HL-60 (cell line): Measurements from ENCODE around the gene SLAMF7.
A peak's percentile ranks its signal among the peaks of the same experiment; 100 is the strongest.

ENCODE experiments used
- DNase-seq, 2 experiments: peaks; one replicate each; pipeline ENCODE4 v3.0.0-alpha.2; 2010 to 2020; ENCODE audit warnings: low read depth in 1 of 2, low spot score in 1 of 2
- H3K27ac ChIP-seq: fragments of 250-450 bp; sonication (Bioruptor Pico); replicated peaks from 2 replicates; pipeline ENCODE4 v1.5.1; 2020; ENCODE audit warnings: mild to moderate bottlenecking, moderate library complexity
- H3K27me3 ChIP-seq: fragments of 250-450 bp; sonication (Bioruptor Pico); 2 replicates; pipeline ENCODE4 v1.5.1; 2021; ENCODE audit warnings: mild to moderate bottlenecking, moderate library complexity; ENCODE audit not compliant: insufficient read depth, poor library complexity, severe bottlenecking
- H3K4me3 ChIP-seq: replicated peaks from 2 replicates; pipeline ENCODE4 v1.5.1; 2011; ENCODE audit warnings: mild to moderate bottlenecking, control low read depth, low read length; ENCODE audit not compliant: insufficient read depth
- GABPA ChIP-seq: IDR thresholded peaks from 2 replicates; pipeline ENCODE4 v1.6.1; 2012; ENCODE audit warnings: low read depth
- POLR2AphosphoS5 ChIP-seq: IDR thresholded peaks from 2 replicates; pipeline ENCODE4 v1.6.1; 2012; ENCODE audit warnings: low read depth
- SPI1 ChIP-seq: IDR thresholded peaks from 2 replicates; pipeline ENCODE4 v1.6.1; 2012; ENCODE audit warnings: low read depth, mild to moderate bottlenecking, borderline replicate concordance
- TF ChIP-seq, protein P1 (sequence below): IDR thresholded peaks from one replicate; pipeline ENCODE4 v1.5.1; 2011; ENCODE audit warnings: low read length, control low read depth, inconsistent platforms; ENCODE audit not compliant: insufficient read depth
- TF ChIP-seq, protein P2 (sequence below): IDR thresholded peaks from 2 replicates; pipeline ENCODE4 v1.6.1; 2012; ENCODE audit warnings: low read depth; ENCODE audit not compliant: insufficient replicate concordance

The SLAMF7 gene

DNA sequence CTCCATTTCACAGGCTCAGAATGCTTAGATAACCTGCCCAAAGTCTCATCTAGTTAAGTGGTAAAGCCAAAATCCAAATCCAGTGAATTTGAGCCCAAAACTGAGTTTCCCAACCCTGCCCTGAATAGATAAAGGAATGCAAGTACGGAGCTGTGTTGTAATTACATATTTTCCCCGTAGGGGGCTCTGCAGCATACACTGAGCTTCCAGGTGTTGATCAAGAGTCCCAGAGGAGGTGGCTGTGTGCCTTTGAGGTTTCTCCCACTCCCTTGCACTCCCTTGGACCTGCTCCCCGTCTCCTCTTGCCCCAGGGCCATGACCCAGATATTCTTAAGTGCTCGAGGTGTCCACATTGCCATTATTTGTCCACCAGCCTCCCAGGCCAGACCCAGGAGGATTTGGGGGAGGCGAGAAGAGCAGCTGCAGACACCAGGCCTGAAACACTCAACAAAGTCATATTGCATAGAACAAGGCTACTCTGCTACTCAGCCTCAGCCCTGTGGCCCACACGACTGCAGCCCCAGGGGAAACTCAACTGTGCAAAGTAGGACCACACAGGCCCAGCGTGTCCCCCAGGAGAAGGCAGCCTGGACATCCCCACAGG is 38.5 kb downstream of the SLAMF7 start:
- no peak overlapping the region for H3K4me3 ChIP-seq
- no peaks in the 10 kb centered on the region for H3K27me3 ChIP-seq
- DNase-seq = peak in 1 of 2 experiments; percentile 30
- TF ChIP-seq, protein P1, sequence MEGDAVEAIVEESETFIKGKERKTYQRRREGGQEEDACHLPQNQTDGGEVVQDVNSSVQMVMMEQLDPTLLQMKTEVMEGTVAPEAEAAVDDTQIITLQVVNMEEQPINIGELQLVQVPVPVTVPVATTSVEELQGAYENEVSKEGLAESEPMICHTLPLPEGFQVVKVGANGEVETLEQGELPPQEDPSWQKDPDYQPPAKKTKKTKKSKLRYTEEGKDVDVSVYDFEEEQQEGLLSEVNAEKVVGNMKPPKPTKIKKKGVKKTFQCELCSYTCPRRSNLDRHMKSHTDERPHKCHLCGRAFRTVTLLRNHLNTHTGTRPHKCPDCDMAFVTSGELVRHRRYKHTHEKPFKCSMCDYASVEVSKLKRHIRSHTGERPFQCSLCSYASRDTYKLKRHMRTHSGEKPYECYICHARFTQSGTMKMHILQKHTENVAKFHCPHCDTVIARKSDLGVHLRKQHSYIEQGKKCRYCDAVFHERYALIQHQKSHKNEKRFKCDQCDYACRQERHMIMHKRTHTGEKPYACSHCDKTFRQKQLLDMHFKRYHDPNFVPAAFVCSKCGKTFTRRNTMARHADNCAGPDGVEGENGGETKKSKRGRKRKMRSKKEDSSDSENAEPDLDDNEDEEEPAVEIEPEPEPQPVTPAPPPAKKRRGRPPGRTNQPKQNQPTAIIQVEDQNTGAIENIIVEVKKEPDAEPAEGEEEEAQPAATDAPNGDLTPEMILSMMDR = peak; percentile 32
- TF ChIP-seq SPI1 (no peak), GABPA (no peak), POLR2AphosphoS5 (no peak)
- TF ChIP-seq, protein P2, sequence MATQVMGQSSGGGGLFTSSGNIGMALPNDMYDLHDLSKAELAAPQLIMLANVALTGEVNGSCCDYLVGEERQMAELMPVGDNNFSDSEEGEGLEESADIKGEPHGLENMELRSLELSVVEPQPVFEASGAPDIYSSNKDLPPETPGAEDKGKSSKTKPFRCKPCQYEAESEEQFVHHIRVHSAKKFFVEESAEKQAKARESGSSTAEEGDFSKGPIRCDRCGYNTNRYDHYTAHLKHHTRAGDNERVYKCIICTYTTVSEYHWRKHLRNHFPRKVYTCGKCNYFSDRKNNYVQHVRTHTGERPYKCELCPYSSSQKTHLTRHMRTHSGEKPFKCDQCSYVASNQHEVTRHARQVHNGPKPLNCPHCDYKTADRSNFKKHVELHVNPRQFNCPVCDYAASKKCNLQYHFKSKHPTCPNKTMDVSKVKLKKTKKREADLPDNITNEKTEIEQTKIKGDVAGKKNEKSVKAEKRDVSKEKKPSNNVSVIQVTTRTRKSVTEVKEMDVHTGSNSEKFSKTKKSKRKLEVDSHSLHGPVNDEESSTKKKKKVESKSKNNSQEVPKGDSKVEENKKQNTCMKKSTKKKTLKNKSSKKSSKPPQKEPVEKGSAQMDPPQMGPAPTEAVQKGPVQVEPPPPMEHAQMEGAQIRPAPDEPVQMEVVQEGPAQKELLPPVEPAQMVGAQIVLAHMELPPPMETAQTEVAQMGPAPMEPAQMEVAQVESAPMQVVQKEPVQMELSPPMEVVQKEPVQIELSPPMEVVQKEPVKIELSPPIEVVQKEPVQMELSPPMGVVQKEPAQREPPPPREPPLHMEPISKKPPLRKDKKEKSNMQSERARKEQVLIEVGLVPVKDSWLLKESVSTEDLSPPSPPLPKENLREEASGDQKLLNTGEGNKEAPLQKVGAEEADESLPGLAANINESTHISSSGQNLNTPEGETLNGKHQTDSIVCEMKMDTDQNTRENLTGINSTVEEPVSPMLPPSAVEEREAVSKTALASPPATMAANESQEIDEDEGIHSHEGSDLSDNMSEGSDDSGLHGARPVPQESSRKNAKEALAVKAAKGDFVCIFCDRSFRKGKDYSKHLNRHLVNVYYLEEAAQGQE = no peak
- H3K27ac ChIP-seq = no peak overlapping the region

DNA sequence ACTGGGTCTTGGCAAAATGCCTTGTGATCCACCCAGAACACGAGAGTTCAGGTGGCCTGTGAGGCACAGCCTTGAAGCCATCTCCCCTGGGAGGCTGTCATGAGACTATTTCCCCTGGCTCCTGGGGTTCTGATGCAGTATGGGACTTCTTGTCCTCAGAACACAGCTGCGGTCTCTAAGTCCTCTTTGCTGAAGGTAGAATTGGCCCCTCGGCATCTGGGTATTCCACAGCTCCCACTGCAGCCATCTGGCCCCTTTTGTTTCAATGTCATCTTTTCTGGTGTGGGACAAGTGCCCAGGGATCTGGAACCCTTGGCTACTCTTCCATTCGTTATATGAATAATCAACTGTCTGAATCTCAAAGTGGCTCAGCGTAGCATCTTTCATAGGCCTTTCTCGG is 39.9 kb downstream of the SLAMF7 start:
- Histone ChIP-seq H3K27ac (no peak overlapping the region), H3K4me3 (no peak overlapping the region), H3K27me3 (no peaks in the 10 kb centered on the region)
- TF ChIP-seq SPI1 (no peak), GABPA (no peak), POLR2AphosphoS5 (no peak)
- TF ChIP-seq, protein P1 = no peak
- TF ChIP-seq, protein P2 = no peak
- no peak for DNase-seq

DNA sequence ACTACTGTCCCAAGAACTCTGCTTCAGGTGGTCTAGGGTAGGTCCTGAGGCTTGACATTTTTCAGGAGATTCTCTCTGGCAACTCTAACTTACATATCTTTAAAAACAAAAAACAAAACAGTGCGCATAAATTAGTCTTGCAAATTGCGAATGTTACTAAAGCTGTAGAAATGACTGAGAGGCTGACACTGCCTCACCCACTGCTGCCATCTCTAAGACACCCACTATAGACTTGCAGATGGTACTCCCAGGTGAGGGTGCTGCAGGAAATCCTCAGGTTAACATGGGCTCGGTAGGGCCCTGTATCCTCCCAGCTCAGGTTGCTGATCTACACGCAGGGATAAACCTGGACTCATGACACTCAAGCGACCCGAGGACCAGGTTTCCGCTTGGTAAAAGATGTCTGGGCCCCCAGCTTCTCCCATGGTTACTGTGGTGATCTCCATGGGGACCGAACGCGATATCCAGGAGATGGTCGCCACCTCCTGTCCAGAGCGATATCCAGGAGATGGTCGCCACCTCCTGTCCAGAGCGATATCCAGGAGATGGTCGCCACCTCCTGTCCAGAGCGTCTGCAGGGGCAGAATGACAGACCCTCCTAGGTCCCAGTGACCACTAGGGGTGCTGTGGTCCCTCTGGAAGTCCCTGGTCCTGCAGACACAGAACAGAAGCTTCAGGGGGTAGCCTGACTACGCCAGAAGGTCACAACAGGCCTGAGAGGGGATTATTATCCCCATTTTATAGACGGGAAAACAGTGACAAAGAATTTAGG is 40.8 kb downstream of the SLAMF7 start:
- TF ChIP-seq POLR2AphosphoS5 (no peak), SPI1 (no peak)
- TF ChIP-seq, protein P2 = no peak
- TF ChIP-seq, protein P1 = peak; percentile 40
- no peak overlapping the region for H3K27ac ChIP-seq
- peak in 1 of 2 experiments; percentile 33 for DNase-seq
- H3K4me3 ChIP-seq = no peak overlapping the region
- no peaks in the 10 kb centered on the region for H3K27me3 ChIP-seq
